ENCODE measurements around the gene PLCB3.

PLCB3 gene

DNA sequence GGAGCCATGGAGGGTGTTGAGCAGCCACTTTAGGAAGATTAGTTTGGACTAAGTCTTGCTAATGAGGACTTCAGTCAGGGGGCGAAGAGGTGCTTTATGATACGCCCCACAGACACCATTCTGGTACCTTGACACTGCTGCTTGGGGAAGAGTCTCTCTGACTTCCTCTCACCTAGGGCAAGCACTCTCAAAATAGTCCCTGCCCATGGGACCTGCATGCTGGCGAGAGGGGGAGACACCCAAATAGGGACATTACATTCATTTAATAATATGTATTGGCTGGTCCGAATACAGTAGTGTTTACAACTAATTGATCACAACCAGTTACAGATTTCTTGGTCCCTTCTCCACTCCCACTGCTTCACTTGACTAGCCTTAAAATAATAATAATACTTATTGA is 44.4 kb downstream of the PLCB3 start:
- FAIRE-seq: no peak
- TF ChIP-seq POU2F2 (IDR thresholded peaks at IDR 0.05; ENCODE audit: low read depth, low read length) (no peak), POLR2A (IDR thresholded peaks at IDR 0.05; ENCODE audit: low read depth, low read length) (no peak), PAX5 (IDR thresholded peaks at IDR 0.05; ENCODE audit: insufficient read depth, low read length, severe bottlenecking) (no peak), TAF1 (IDR thresholded peaks at IDR 0.05; ENCODE audit: low read depth, low read length) (no peak), POLR2AphosphoS5 (IDR thresholded peaks at IDR 0.05; ENCODE audit: low read depth, low read length) (no peak), SPI1 (IDR thresholded peaks at IDR 0.05; ENCODE audit: low read depth, low read length) (no peak)
- DNase-seq (ENCODE audit: insufficient read length, low spot score): no peak

DNA sequence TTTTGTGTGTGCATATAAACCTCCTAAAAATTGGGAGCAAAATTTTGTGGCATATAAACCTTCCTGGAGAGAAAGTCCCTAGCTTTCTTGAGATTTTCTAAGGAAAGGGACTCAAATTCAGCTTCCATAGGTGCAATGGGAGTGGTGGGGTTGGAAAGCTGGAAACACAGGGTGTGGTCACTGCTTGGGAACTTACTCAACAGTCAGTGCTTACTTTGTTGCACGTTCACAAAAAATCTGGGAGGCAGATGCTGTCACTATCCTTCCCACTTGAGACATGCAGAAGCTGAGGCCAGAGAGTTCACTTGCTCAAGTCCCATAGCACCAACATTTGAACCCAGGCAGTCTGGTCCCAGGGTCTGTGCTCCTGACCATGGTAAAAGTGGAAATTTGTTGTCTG is 44.9 kb downstream of the PLCB3 start:
- DNase-seq (ENCODE audit: insufficient read length, low spot score): no peak
- no peak for TF ChIP-seq POLR2A (IDR thresholded peaks at IDR 0.05; ENCODE audit: low read depth, low read length)
- no peak for TF ChIP-seq POU2F2 (IDR thresholded peaks at IDR 0.05; ENCODE audit: low read depth, low read length)
- no peak for TF ChIP-seq TAF1 (IDR thresholded peaks at IDR 0.05; ENCODE audit: low read depth, low read length)
- no peak for TF ChIP-seq PAX5 (IDR thresholded peaks at IDR 0.05; ENCODE audit: insufficient read depth, low read length, severe bottlenecking)
- no peak for TF ChIP-seq POLR2AphosphoS5 (IDR thresholded peaks at IDR 0.05; ENCODE audit: low read depth, low read length)
- no peak for TF ChIP-seq SPI1 (IDR thresholded peaks at IDR 0.05; ENCODE audit: low read depth, low read length)
- no peak for FAIRE-seq

DNA sequence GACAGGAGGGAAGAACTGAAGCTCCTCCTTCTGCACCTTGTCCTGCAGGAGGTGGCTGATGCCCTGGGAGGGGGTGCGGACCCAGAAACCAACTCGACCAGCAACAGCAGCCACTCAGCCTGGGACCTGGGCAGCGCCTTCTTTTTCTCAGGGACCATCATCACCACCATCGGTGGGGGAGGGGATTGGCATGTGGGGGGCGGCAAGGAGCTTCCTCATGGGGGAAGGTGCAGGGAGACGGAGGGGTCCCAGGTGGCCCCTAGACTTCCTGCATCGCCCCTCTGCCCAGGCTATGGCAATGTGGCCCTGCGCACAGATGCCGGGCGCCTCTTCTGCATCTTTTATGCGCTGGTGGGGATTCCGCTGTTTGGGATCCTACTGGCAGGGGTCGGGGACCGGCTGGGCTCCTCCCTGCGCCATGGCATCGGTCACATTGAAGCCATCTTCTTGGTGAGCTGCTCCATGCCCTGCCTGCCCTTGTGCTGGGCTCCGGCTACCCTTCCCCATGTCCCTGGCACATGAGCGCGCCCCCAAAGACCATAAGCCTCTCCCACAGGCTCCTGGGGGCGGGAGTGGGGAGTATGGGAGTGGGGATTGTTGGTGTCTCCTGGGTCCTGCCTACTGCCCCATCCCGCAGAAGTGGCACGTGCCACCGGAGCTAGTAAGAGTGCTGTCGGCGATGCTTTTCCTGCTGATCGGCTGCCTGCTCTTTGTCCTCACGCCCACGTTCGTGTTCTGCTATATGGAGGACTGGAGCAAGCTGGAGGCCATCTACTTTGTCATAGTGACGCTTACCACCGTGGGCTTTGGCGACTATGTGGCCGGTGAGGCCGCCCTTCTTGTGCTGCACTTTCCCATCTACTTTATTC is 45.7 kb downstream of the PLCB3 start:
- FAIRE-seq: no peak

DNA sequence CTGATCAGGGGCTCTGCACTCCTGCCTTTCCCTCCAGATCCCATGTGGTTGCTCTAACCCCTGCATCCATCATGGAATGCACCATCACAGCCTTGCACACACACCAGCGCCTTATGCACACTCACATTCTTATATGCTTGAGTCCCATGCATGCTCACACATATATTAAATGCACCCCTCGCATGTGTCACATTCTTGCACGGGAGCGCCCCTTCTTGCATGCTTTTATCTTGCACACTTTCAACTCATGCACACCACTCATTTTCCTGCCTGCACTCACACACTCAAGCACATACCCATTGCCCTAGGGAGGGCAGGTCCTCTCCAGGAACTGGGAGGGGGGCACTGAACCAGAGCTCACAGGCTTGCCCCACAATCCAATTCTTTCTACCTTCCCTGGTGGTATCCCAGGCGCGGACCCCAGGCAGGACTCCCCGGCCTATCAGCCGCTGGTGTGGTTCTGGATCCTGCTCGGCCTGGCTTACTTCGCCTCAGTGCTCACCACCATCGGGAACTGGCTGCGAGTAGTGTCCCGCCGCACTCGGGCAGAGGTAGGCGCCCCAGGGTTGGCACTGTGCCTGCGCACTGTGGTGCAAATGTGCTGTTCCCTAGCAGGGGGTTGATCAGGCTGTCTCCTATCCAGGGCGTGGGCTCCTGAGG is 46.5 kb downstream of the PLCB3 start:
- TF ChIP-seq POLR2A (IDR thresholded peaks at IDR 0.05; ENCODE audit: low read depth, low read length) (no peak), PAX5 (IDR thresholded peaks at IDR 0.05; ENCODE audit: insufficient read depth, low read length, severe bottlenecking) (no peak), POU2F2 (IDR thresholded peaks at IDR 0.05; ENCODE audit: low read depth, low read length) (no peak), POLR2AphosphoS5 (IDR thresholded peaks at IDR 0.05; ENCODE audit: low read depth, low read length) (no peak), SPI1 (IDR thresholded peaks at IDR 0.05; ENCODE audit: low read depth, low read length) (no peak), TAF1 (IDR thresholded peaks at IDR 0.05; ENCODE audit: low read depth, low read length) (no peak)
- no peak for FAIRE-seq
- DNase-seq (ENCODE audit: insufficient read length, low spot score): no peak

More for the DNA sequence above, 45.7 kb downstream of the PLCB3 start:
- TF ChIP-seq POLR2A (IDR thresholded peaks at IDR 0.05; ENCODE audit: low read depth, low read length) (no peak), PAX5 (IDR thresholded peaks at IDR 0.05; ENCODE audit: insufficient read depth, low read length, severe bottlenecking) (no peak), POU2F2 (IDR thresholded peaks at IDR 0.05; ENCODE audit: low read depth, low read length) (no peak), SPI1 (IDR thresholded peaks at IDR 0.05; ENCODE audit: low read depth, low read length) (no peak), POLR2AphosphoS5 (IDR thresholded peaks at IDR 0.05; ENCODE audit: low read depth, low read length) (no peak), TAF1 (IDR thresholded peaks at IDR 0.05; ENCODE audit: low read depth, low read length) (no peak)
- DNase-seq (ENCODE audit: insufficient read length, low spot score): no peak

DNA sequence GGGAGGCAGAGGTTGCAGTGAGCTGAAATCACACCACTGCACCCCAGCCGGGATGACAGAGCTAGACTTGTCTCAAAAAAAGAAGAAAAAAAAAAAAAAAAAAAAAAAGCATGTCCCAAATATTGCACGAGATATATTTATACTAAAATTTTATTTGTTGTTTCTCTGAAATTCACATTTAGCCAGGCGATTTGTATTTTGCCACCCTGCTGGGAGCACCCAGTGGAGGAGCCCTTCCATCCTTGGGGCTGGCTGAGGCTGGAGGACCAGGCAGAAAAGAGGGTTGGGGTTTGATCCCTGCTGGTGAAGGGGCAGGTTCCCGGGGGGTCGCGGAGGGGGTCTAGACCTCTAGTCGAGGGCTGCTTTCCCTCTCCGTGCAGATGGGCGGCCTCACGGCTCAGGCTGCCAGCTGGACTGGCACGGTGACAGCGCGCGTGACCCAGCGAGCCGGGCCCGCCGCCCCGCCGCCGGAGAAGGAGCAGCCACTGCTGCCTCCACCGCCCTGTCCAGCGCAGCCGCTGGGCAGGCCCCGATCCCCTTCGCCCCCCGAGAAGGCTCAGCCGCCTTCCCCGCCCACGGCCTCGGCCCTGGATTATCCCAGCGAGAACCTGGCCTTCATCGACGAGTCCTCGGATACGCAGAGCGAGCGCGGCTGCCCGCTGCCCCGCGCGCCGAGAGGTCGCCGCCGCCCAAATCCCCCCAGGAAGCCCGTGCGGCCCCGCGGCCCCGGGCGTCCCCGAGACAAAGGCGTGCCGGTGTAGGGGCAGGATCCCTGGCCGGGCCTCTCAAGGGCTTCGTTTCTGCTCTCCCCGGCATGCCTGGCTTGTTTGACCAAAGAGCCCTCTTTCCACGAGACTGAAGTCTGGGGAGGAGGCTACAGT is 47.9 kb downstream of the PLCB3 start:
- DNase-seq (ENCODE audit: insufficient read length, low spot score) (no peak), FAIRE-seq (no peak)
- TF ChIP-seq POLR2AphosphoS5 (IDR thresholded peaks at IDR 0.05; ENCODE audit: low read depth, low read length) (no peak), PAX5 (IDR thresholded peaks at IDR 0.05; ENCODE audit: insufficient read depth, low read length, severe bottlenecking) (no peak), TAF1 (IDR thresholded peaks at IDR 0.05; ENCODE audit: low read depth, low read length) (no peak), POLR2A (IDR thresholded peaks at IDR 0.05; ENCODE audit: low read depth, low read length) (no peak), POU2F2 (IDR thresholded peaks at IDR 0.05; ENCODE audit: low read depth, low read length) (no peak), SPI1 (IDR thresholded peaks at IDR 0.05; ENCODE audit: low read depth, low read length) (no peak)

DNA sequence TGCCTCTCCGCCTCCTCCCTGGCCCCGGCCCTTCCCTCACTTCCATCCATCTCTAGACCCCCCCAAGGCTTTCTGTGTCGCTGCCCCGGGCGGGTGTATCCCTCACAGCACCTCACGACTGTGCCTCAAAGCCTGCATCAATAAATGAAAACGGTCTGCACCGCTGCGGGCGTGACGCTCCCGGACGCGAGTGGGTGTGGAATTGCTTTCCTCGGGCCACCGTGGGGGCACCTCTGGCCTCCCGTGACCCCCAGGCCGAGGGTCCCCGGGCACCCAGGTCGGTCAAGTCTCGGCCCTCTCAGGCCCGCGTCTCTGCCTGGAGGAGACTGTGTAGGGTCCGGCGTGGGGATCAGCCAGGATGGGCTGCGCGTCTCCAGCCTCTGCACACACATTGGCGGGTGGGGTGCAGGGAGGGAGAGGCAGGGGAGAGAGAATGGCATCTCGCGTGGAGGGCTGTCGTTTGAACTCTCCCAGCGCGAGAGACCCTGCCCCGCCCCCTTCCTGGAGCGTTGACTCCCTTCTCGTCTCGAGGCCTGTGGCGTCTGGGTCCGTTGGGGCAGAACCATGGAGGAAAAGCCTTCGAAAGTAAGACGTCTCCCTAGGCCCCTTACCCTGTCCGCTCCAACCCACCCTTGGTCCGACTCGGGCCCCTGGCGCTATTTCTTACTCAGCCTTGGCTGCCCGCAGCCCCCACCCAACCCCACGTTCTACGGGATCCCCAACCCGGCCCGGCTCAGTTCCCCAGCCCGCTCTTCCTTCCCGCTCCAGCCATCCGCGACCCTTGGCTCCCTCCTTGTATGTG is 48.7 kb downstream of the PLCB3 start, which contains the start of gene CATSPERZ:
TSS of gene CATSPERZ (plus strand) at position 512 of the 802 bp plus-strand sequence. CDS start at position 565, 53 bp downstream.
- no peak for FAIRE-seq

DNA sequence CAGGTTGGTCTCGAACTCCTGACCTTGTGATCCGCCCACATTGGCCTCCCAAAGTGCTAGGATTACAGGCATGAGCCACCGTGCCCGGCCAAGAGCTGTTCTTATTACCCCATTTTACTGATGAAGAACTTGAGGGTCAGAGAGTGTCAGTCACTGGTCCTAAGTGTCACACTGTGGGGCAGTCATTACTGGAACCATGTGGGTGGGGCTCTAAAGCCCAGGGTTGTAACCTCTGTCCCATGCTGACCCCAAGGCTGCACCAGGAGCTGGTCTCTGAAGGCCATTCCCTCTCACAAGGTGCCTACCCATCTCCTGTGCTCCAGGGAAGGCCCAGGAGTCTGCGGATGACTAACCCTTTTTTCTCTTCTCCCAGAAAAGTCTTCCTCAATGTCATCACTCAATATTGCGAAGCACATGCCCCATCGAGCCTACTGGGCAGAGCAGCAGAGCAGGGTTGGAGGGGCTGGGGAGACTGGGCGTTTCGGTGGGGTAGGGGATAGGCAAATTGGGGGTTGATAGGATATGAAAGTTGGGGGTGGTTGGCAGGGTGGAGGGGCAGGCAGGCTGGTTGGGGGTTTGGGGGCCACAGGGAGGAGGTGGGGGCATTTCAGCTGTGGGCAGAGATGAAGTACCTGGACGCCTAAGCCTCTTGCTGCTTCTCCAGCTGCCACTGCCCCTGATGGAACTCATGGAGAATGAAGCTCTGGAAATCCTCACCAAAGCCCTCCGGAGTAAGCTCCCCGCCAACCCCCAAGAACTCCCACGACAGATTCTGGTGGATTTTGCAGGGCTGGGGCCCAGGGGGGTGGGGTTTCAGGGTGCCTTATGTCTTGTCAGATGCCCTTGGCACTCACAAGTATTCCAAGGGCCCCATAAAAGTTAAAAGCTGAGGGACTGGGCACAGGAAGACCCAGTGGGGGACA is 52.0 kb downstream of the PLCB3 start:
- DNase-seq (ENCODE audit: insufficient read length, low spot score): no peak
- TF ChIP-seq TAF1 (IDR thresholded peaks at IDR 0.05; ENCODE audit: low read depth, low read length) (no peak), PAX5 (IDR thresholded peaks at IDR 0.05; ENCODE audit: insufficient read depth, low read length, severe bottlenecking) (no peak), SPI1 (IDR thresholded peaks at IDR 0.05; ENCODE audit: low read depth, low read length) (no peak), POU2F2 (IDR thresholded peaks at IDR 0.05; ENCODE audit: low read depth, low read length) (no peak), POLR2A (IDR thresholded peaks at IDR 0.05; ENCODE audit: low read depth, low read length) (no peak), POLR2AphosphoS5 (IDR thresholded peaks at IDR 0.05; ENCODE audit: low read depth, low read length) (no peak)
- no peak for FAIRE-seq

More for the DNA sequence above, 48.7 kb downstream of the PLCB3 start, which contains the start of gene CATSPERZ:
- DNase-seq (ENCODE audit: insufficient read length, low spot score): no peak
- TF ChIP-seq POLR2A (IDR thresholded peaks at IDR 0.05; ENCODE audit: low read depth, low read length) (no peak), POU2F2 (IDR thresholded peaks at IDR 0.05; ENCODE audit: low read depth, low read length) (no peak), TAF1 (IDR thresholded peaks at IDR 0.05; ENCODE audit: low read depth, low read length) (no peak), PAX5 (IDR thresholded peaks at IDR 0.05; ENCODE audit: insufficient read depth, low read length, severe bottlenecking) (no peak), SPI1 (IDR thresholded peaks at IDR 0.05; ENCODE audit: low read depth, low read length) (no peak), POLR2AphosphoS5 (IDR thresholded peaks at IDR 0.05; ENCODE audit: low read depth, low read length) (no peak)
